Measurements from ENCODE around the gene CARD19. TPM values are rescaled to one million over a fixed set of nuclear protein-coding genes. Genes with fewer than 3 reads are reported as not detected.
A peak's percentile ranks its signal among the peaks of the same experiment; 100 is the strongest.

Gene CARD19
- total RNA-seq, 1 donor, result 38.9 TPM

- peak within 1 kb of the TSS; percentile 79 for H3K4me3 ChIP-seq (ENCODE audit: low read depth, low read length)
- TF ChIP-seq, protein P1, sequence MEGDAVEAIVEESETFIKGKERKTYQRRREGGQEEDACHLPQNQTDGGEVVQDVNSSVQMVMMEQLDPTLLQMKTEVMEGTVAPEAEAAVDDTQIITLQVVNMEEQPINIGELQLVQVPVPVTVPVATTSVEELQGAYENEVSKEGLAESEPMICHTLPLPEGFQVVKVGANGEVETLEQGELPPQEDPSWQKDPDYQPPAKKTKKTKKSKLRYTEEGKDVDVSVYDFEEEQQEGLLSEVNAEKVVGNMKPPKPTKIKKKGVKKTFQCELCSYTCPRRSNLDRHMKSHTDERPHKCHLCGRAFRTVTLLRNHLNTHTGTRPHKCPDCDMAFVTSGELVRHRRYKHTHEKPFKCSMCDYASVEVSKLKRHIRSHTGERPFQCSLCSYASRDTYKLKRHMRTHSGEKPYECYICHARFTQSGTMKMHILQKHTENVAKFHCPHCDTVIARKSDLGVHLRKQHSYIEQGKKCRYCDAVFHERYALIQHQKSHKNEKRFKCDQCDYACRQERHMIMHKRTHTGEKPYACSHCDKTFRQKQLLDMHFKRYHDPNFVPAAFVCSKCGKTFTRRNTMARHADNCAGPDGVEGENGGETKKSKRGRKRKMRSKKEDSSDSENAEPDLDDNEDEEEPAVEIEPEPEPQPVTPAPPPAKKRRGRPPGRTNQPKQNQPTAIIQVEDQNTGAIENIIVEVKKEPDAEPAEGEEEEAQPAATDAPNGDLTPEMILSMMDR (IDR thresholded peaks at IDR 0.05; ENCODE audit: insufficient read depth, low read length), result peak; percentile 9
- peak; percentile 71 for DNase-seq (ENCODE audit: low read depth)
Measured at GRCh38 chr9:93134015-93134739, 38.2 kb downstream of the CARD19 start, which contains the start of gene NINJ1. Gene NINJ1, minus strand, starts transcription at chr9:93134251. Its CDS starts 34 bp downstream, at chr9:93134217.

DNA sequence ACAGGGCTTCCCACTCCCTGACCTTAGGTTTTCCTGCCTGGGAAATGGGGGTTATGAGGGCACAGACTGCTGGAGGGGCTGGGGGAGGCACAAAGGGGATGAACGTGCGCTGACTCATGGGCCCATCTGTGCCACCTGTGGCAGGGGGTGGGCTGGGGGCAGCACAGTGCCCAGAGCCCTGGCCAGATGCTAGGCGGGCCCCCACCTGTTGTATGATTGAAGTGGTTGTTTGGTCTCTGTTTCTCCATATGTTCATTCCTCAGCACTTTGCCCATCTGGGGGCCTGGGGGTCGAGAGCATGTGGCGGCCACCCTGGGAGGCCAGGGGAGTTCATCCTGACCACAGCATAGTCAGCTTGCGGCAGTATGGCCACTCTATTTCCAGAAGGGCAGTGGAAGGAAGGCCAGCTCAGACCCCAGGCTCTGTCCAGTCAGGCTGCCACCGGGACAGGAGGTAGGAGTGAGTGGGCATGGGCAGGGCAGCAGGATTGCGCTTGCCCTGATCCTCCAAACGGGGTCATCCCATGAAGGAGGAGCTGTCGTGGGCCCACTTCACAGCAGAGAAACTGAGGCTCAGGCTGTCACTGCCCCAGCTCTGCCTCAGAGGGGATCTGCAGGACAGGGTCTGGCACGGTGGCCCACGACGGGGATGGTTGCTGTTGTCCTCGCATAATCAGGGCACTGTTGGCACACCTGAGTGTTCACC, 38.9 kb downstream of the CARD19 start:
- no peak for DNase-seq (ENCODE audit: low read depth)
- TF ChIP-seq, protein P1 (IDR thresholded peaks at IDR 0.05; ENCODE audit: insufficient read depth, low read length), result no peak
- H3K4me3 ChIP-seq (ENCODE audit: low read depth, low read length), result peak overlapping the region; percentile 79

GRCh38 chr9:93136011-93136440, 40.0 kb downstream of the CARD19 start:
- no peak for DNase-seq (ENCODE audit: low read depth)
- TF ChIP-seq, protein P1 (IDR thresholded peaks at IDR 0.05; ENCODE audit: insufficient read depth, low read length), result no peak
- H3K4me3 ChIP-seq (ENCODE audit: low read depth, low read length), result no peak overlapping the region

- no peak for DNase-seq (ENCODE audit: low read depth)
- H3K4me3 ChIP-seq (ENCODE audit: low read depth, low read length), result no peak overlapping the region
- TF ChIP-seq, protein P1 (IDR thresholded peaks at IDR 0.05; ENCODE audit: insufficient read depth, low read length), result no peak
Measured at GRCh38 chr9:93137362-93137761, 41.3 kb downstream of the CARD19 start.

DNA sequence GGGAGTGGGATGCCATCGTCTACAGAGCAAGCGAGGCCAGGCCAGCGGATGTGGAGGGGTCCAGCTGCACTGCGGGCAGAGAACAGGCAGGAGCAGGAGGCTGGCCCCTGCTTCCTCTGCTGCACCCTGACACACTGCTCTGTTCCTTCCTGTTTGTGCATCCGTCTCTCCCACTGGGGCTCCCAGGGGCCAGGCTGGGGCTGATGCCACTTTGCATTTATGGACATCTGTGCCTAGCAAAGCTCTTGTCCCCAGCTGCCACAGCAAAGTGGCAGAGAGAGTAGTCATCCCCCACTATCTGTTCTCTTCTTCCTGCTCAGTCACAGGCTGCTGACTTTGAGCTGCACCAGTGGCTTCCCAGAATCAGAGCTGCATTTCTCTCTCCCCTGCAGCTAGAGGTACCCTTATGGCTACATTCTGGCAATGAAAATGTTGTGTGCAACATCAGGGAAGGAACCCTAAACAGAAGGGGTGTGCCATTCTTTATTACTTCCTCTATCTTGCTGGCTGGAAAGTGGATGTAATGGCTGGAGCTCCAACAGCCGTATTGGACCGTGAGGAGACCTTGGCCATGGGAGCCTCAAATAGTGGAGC, 42.3 kb downstream of the CARD19 start:
- DNase-seq (ENCODE audit: low read depth), result no peak
- H3K4me3 ChIP-seq (ENCODE audit: low read depth, low read length), result no peak overlapping the region
- TF ChIP-seq, protein P1 (IDR thresholded peaks at IDR 0.05; ENCODE audit: insufficient read depth, low read length), result no peak

DNA sequence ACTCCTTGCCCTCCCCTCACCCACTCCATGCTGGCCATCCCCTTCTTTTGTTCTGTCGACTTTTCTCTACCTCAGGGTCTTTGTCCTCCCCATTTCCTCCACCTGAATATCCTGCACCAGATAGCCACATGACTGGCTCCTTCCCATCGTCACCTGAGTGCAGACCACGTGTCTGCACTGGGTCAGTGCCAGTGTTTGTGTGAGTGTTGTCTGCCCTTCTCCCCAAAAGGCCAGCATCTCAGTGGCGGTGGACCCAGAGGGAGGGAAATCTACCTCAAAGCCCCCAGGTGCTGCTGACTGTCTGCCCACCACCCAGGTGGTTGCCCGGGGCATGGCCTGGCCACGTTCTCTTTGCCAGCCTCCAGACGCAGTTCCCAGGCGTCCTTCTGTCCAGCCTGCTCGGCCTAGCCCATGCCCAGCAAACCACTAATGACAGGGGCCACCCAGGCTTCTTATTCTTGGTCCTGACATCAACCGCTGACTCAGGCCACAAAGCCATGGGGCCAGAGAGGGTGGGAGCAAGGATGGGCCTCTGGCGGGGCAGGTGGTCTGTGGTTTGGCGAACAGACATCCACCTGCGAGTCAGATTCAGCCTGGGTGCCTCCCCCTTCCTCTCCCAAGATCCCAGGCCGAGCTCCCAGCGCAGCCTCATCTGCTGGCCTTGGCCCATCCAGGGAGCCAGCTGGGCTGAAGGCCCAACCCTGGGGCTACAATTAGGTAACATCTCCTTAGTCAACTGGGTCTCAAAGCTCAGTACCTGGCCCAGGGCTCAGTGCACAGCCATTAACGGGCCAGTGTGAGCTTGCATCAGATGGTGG, 43.6 kb downstream of the CARD19 start:
- no peak overlapping the region for H3K4me3 ChIP-seq (ENCODE audit: low read depth, low read length)
- TF ChIP-seq, protein P1 (IDR thresholded peaks at IDR 0.05; ENCODE audit: insufficient read depth, low read length), result no peak
- no peak for DNase-seq (ENCODE audit: low read depth)

All from fibroblast of the aortic adventitia (primary cell).